Endothelial cell of umbilical vein (primary cell): ENCODE results near the gene PLG. TPM values are rescaled to one million over a fixed set of nuclear protein-coding genes. Genes with fewer than 3 reads are reported as not detected.

ENCODE experiments used
- BruUV-seq: library from RNA; stranded (reverse); fragments of 400-500 nt; replicated peaks from 2 replicates; lab custom pipeline; 2021; lab: Mats Ljungman, UMichigan
- CTCF ChIA-PET: fragments of 300-600, 350-600 bp; sonication (Branson Sonifier 250); formaldehyde crosslinking; loops from one replicate; lab custom pipeline; 2021; ENCODE audit warnings: antibody characterized with exemption, inconsistent platforms; lab: Charles Lee
- POLR2A ChIA-PET: fragments of 300-600, 350-600 bp; sonication (Branson Sonifier 250); formaldehyde crosslinking; loops from one replicate; lab custom pipeline; 2021; ENCODE audit warnings: antibody characterized with exemption, inconsistent platforms; lab: Charles Lee
- DNase-seq: peaks from one replicate; pipeline ENCODE4 v3.0.0-alpha.2; 2011; ENCODE audit warnings: low read depth, low spot score
- FAIRE-seq: peaks from 2 replicates; lab custom pipeline; 2011; peaks lifted over from hg19 to GRCh38; lab: Jason Lieb, UNC
- H2AFZ ChIP-seq: 2 replicates; pipeline ENCODE4 v1.6.0; 2012; ENCODE audit warnings: low read depth, low read length, control low read depth, inconsistent platforms
- H3K27ac ChIP-seq: 2 replicates; pipeline ENCODE4 v1.5.1; 2011; ENCODE audit warnings: low read depth, mild to moderate bottlenecking, control low read depth, low read length, moderate library complexity; ENCODE audit not compliant: insufficient read depth
- H3K27me3 ChIP-seq, 2 experiments: 2 replicates each; pipeline versions ENCODE4 v1.6.0 to v1.6.1; 2011; ENCODE audit warnings: low read length in 2 of 2, mixed read lengths in 1 of 2; ENCODE audit not compliant: control insufficient read depth in 2 of 2, insufficient read depth in 2 of 2
- H3K36me3 ChIP-seq, 2 experiments: 2 replicates in 1 of 2; 3 replicates in 1 of 2; pipeline ENCODE4 v1.5.1; 2011; ENCODE audit warnings: low read length in 2 of 2, mild to moderate bottlenecking in 1 of 2, moderate library complexity in 1 of 2; ENCODE audit not compliant: control insufficient read depth in 2 of 2, insufficient read depth in 2 of 2; ENCODE audit errors: extremely low read depth in 1 of 2
- H3K4me1 ChIP-seq: 3 replicates; pipeline ENCODE4 v1.5.1; 2011; ENCODE audit warnings: mild to moderate bottlenecking, low read length; ENCODE audit not compliant: control insufficient read depth, insufficient read depth; ENCODE audit errors: extremely low read depth
- H3K4me2 ChIP-seq: 2 replicates; pipeline ENCODE4 v1.6.1; 2011; ENCODE audit warnings: low read length, control low read depth, mixed read lengths; ENCODE audit not compliant: insufficient read depth
- H3K4me3 ChIP-seq, 3 experiments: fragments of 200-600 bp in 1 of 3; sonication (generic), shearing (Covaris generic) in 1 of 3; replicated peaks in 1 of 3; 2 replicates each; pipeline ENCODE4 v1.5.1; 2011 to 2016; ENCODE audit warnings: control low read depth in 3 of 3, low read length in 3 of 3, mild to moderate bottlenecking in 2 of 3, inconsistent platforms in 1 of 3, low read depth in 1 of 3, moderate library complexity in 1 of 3; ENCODE audit not compliant: insufficient read depth in 1 of 3
- H3K79me2 ChIP-seq: 2 replicates; pipeline ENCODE4 v1.6.0; 2012; ENCODE audit warnings: low read length, inconsistent platforms; ENCODE audit not compliant: control insufficient read depth, insufficient read depth
- H3K9ac ChIP-seq: replicated peaks from 2 replicates; pipeline ENCODE3; 2011; ENCODE audit warnings: low read length, control low read depth; ENCODE audit not compliant: insufficient read depth; ENCODE audit errors: extremely low read depth
- H3K9me1 ChIP-seq: replicated peaks from 3 replicates; pipeline ENCODE4 v1.6.0; 2011; ENCODE audit warnings: mild to moderate bottlenecking, low read length; ENCODE audit not compliant: control insufficient read depth, insufficient read depth; ENCODE audit errors: extremely low read depth
- H3K9me3 ChIP-seq: replicated peaks from 2 replicates; pipeline ENCODE4 v1.5.1; 2012; ENCODE audit warnings: low read length, inconsistent platforms; ENCODE audit not compliant: control insufficient read depth, insufficient read depth
- H4K20me1 ChIP-seq: replicated peaks from 2 replicates; pipeline ENCODE3; 2011; ENCODE audit warnings: mild to moderate bottlenecking, low read length; ENCODE audit not compliant: control insufficient read depth, insufficient read depth; ENCODE audit errors: extremely low read depth
- CTCF ChIP-seq, 2 donors: IDR thresholded peaks; 1 replicate in 1 of 2; 2 replicates in 1 of 2; pipeline ENCODE4 v1.5.1; 2011; ENCODE audit warnings: low read length in 2 of 2, mild to moderate bottlenecking in 2 of 2, moderate library complexity in 2 of 2, control low read depth in 1 of 2, inconsistent platforms in 1 of 2, low read depth in 1 of 2; ENCODE audit not compliant: insufficient read depth in 1 of 2; ENCODE audit errors: extremely low read depth in 1 of 2
- EZH2 ChIP-seq: IDR thresholded peaks from 2 replicates; pipeline ENCODE4 v1.6.1; 2012; ENCODE audit warnings: borderline replicate concordance, low read depth, mild to moderate bottlenecking, moderate library complexity, low read length, inconsistent platforms; ENCODE audit not compliant: severe bottlenecking
- FOS ChIP-seq: IDR thresholded peaks from 2 replicates; pipeline ENCODE4 v1.6.1; 2011; ENCODE audit warnings: mild to moderate bottlenecking, low read length, moderate library complexity, borderline replicate concordance; ENCODE audit not compliant: insufficient read depth
- GATA2 ChIP-seq: IDR thresholded peaks from 2 replicates; pipeline ENCODE4 v1.7.0; 2011; ENCODE audit warnings: low read depth, mild to moderate bottlenecking, moderate library complexity, mixed read lengths, low read length; ENCODE audit not compliant: insufficient read length, insufficient read depth
- JUN ChIP-seq: IDR thresholded peaks from 2 replicates; pipeline ENCODE4 v1.6.1; 2011; ENCODE audit warnings: borderline replicate concordance, low read depth; ENCODE audit not compliant: insufficient read length, insufficient read depth
- MAX ChIP-seq: IDR thresholded peaks from 2 replicates; pipeline ENCODE4 v1.6.1; 2011; ENCODE audit not compliant: insufficient read depth, insufficient read length
- MYC ChIP-seq: IDR thresholded peaks from one replicate; pipeline ENCODE4 v1.6.1; 2011; ENCODE audit warnings: mild to moderate bottlenecking, low read depth, low read length
- POLR2A ChIP-seq: IDR thresholded peaks from 2 replicates; pipeline ENCODE4 v1.6.1; 2012; ENCODE audit warnings: low read depth, mild to moderate bottlenecking, control low read depth, low read length
- POLR2AphosphoS5 ChIP-seq: IDR thresholded peaks from 2 replicates; pipeline ENCODE4 v1.6.1; 2012; ENCODE audit warnings: low read depth, mild to moderate bottlenecking, control low read depth, low read length, moderate library complexity; ENCODE audit not compliant: insufficient read depth
- dilution Hi-C: fragments of 300-500 bp; cut with MboI; formaldehyde crosslinking; loops from one replicate; pipeline ENCODE4 v1.15.0; 2019; ENCODE audit warnings: low sequenced_read_pairs; ENCODE audit not compliant: extremely low pct_ligation_motif_present
- intact Hi-C: fragments of 100-400 bp; cut with micrococcal nuclease; formaldehyde crosslinking; loops from one replicate; pipeline ENCODE4 v1.10.0; 2022
- polyA plus RNA-seq, 4 experiments: library from polyadenylated mRNA; depleted of rRNA in 3 of 4; stranded (reverse) in 3 of 4; unstranded in 1 of 4; fragments of >200 nt; gene quantifications; 2 replicates each; pipeline versions ENCODE4 v1.2.1 to v1.2.3, GENCODE V29; 2011 to 2012; ENCODE audit warnings: missing spikeins in 1 of 4
- total RNA-seq: library from RNA; stranded (reverse); gene quantifications from 2 replicates; pipeline ENCODE4 v1.2.3, GENCODE V29; 2021

Gene PLG
- total and polyA plus RNA-seq, 2 donors (not counting 3 experiments of a cell fraction or from before 2014, with no cell fraction given) = not detected

- Histone ChIP-seq H3K36me3 (no peaks in the 10 kb centered on the region), H3K79me2 (no peaks in the 10 kb centered on the region), H3K9me3 (no peaks in the 10 kb centered on the region), H3K27me3 (no peaks in the 10 kb centered on the region), H3K27ac (no peak overlapping the region), H3K9ac (no peak overlapping the region), H2AFZ (no peak overlapping the region), H3K9me1 (no peaks in the 10 kb centered on the region), H3K4me2 (no peak overlapping the region), H3K4me1 (no peaks in the 10 kb centered on the region), H4K20me1 (no peaks in the 10 kb centered on the region), H3K4me3 (no peak overlapping the region)
- dilution Hi-C loops (no loop called here), intact Hi-C loops (no loop called here)
- no TSS peak for BruUV-seq
- FAIRE-seq (no peak), DNase-seq (no peak)
- CTCF ChIA-PET = no interaction called here
- no peak for TF ChIP-seq POLR2AphosphoS5
- no peak for TF ChIP-seq MAX
- TF ChIP-seq CTCF (IDR thresholded peaks at IDR 0.05; ENCODE audit: extremely low read depth in 1 of 2, insufficient read depth in 1 of 2, low read depth in 1 of 2, low read length in 2 of 2) = no peak
- no peak for TF ChIP-seq MYC
- TF ChIP-seq EZH2 = no peak
- no peak for TF ChIP-seq GATA2
- no peak for TF ChIP-seq JUN
- TF ChIP-seq POLR2A = no peak
- TF ChIP-seq FOS = no peak
- POLR2A ChIA-PET = no interaction called here
These were observed 87.4 kb downstream of the PLG start for GRCh38 chr6:160789263-160790027.
